CD4-positive, alpha-beta T cell treated with Interleukin-10 for 1 hour (primary cell): ENCODE data around the gene PEX11B.

Experiments
- DNase-seq: peaks from one replicate; pipeline ENCODE4 v3.0.0-alpha.2; 2020

The PEX11B gene

DNA sequence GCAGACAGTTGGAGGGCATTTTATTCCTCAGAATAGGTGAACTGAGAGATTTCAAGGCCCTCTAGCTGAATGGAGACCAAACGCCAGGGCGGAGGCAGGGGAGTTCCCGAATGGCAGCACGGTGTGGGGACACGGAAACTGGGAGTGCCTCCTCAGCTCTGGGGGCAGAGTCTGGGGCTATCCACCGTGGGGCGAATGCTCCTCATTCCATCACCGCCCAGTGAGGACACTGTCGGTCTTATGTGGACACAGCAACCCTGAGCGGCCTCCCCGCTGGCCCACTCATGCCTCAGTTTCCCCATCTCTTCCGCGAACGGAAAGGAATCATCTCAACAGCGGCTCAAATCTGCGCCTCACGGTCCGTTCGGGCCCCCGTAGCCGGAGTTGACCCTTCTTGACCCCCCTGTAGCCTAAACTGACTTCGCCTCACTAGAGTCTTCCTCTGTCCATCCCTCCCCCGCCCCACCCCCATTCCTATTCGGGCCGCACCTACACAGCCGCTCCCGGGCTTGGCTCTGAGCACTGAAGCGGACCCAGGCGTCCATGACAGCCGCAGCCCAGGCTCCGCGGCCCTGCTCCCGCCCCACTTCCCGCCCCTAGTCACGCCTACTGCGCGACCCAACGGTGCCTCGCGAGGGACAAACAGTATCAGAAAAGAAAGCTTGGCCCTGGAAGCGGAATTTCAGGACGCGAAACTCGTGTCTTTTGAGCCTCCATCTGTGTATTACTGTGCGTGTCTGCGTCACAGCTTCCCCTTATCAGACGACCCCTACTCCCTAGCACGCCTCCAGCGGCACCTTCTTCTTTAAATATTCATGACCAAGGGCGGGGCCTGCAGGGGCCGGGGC lies at the start of gene PEX11B:
PEX11B (minus strand) TSS at position 574 of the 848 bp plus-strand sequence; CDS start at position 545, 29 bp downstream.
- peak; percentile 95 for DNase-seq

GRCh38 chr1:145967288-145967687 lies 48.8 kb upstream of the PEX11B start:
- no peak for DNase-seq

GRCh38 chr1:145965119-145965744 lies 46.7 kb upstream of the PEX11B start:
- DNase-seq, result no peak

DNA sequence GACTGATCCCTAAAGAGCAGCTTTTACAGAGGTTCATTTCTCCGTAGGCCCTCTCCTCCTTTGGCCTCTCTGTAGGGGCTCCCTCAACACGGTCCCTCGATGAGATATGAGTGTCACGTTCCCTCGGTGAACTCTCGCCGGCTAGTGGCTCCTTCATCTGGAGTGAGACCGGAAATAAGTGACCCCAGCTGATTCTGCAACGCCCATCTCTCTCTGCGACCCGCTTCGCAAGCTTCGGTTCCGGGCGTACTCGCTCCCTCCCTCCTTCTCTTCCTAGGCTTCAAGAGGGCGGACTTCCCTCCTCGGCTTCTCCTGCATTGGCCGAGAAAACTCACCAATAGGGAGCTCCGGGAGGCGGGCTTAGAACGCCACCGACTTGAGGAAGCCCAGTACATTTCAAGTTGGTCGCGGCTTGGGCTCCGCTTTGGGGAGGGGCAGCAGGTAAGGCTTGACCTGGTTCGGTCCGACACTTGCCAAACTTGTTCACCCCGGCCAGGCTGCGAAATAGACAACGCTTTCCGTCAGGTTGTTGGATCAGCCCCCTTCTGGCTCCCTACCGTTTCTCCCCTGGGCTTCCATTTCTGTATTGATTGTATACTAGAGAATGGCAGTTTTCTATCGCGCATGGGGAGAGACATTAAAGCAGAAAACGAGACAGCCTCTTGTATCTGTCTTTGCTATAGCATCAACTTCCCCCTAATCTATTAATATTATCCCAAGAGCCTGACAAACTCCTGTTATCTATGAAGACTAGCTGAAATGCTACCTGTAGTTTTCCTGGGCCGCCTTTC lies 46.0 kb upstream of the PEX11B start, which contains the start of the genes ANKRD34A and POLR3GL:
ANKRD34A (minus strand) TSS at position 248 of the 791 bp plus-strand sequence. CDS start 2,816 bp downstream, outside the sequence.
POLR3GL (plus strand) TSS at position 363 of the 791 bp plus-strand sequence. CDS start 10,176 bp downstream, outside the sequence.
- DNase-seq, result peak; percentile 94

GRCh38 chr1:145963265-145964019 lies 44.9 kb upstream of the PEX11B start:
- DNase-seq, result no peak

- DNase-seq, result peak; percentile 51
These were observed 43.9 kb upstream of the PEX11B start for GRCh38 chr1:145962157-145963102.

DNA sequence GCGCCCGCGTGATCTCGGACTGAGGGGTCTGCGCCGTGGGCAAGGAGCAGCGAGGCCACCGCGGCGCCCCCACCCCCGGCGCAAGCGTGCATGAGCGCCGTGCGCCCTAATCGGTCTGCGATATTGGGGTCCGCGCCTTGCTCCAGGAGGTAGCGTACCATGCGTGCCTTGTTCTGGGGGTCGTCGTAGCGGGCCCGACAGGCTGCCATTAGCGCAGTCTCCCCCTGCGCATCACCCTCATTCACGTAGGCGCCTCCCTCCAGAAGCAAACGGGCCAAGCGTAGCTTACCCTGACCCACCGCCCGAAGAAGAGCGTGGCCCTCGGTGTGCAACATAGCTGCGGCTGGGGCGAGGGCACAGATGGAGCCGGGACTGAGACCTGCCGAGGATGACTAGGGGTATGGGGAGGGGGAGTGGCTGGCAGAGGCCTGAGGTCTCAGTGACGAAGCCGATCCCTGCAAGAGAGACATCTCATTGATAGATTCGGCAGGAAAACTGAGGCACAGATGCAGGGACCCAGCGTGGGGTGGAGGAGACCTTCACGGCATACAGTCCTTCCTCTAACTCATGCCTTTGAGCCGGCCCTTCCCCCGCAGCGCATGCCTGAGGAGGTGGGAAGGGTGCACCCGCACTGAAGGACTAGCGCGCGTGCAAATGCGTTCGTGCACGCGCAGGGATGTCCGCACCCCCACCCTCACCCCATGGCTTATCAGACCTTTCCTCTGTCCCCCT lies 43.1 kb upstream of the PEX11B start:
- peak; percentile 44 for DNase-seq

DNA sequence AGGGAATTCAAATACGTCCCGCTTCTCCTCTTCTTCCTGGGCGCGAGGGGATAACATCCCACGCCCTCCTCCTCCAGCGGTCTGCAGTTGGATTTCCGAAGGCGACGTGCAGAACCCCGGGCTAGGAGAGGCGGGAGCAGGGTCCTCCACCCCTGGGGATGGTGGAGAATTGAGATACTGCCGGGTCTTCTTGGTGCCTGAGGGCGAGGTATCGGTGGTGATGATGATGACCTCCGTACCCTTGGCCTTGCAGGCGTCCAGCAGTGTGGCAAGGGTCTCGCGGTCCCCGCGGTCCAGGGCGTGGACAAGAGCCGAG lies 42.5 kb upstream of the PEX11B start:
- no peak for DNase-seq

DNA sequence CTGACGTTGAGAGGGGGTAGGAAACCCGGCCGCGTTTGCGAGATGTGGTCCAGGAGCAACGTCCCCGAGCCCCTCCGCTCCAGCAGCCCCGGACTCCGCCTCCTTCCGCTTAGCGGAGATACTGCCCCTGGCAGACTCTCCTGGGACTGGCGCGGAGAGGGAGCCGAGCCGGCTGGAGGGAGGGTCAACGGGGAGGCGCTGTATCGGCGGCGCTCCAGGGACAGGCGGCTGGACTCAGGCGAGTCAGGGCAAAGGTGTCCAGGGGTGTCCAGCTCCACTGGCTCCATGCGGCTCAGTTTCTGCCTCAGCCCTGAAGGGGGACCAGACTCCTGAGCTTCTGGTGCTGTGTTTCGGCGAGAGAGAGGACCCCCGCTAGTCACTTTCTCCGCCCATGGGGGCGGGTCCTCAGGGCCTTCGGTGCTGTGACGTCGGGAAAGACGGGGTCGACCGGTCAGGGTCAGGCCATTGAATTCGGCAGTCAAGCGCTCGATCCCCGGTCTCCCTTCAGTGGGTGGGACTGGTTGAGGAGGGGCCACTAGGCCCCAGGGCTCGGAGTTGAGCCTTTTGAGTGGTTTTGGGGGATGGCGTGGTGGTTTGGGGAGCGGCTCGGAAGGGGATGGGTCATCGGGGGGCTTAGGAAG lies 42.1 kb upstream of the PEX11B start:
- peak; percentile 55 for DNase-seq

- no peak for DNase-seq
These were observed 41.5 kb upstream of the PEX11B start for GRCh38 chr1:145959957-145960467.

DNA sequence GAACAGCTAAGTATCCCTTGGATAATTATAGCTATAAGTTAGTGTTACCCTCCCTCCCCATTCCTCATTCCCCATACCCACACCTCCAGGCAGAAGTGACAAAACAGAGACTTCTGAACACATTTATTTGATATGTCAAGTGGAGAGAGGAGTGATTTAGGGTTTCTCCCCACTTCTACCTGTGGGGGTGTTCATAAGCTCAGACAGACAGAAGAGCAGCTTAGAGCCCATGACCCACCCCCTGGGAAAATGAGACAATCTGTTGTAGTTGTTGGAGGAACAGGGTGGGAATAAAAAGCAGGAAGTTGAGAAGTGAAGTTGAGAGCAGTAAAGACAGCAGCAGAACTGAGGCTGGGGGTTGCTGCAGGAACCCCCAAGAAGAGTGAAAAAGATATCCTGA lies 40.8 kb upstream of the PEX11B start:
- DNase-seq, result no peak

- DNase-seq, result no peak
These were observed 40.2 kb upstream of the PEX11B start for GRCh38 chr1:145958734-145959133.

- peak; percentile 95 for DNase-seq
These were observed 39.2 kb upstream of the PEX11B start, which contains the start of gene LIX1L for GRCh38 chr1:145957443-145958319. TSS of gene LIX1L (minus strand) at chr1:145958017. CDS start at chr1:145957927, 90 bp downstream.

DNA sequence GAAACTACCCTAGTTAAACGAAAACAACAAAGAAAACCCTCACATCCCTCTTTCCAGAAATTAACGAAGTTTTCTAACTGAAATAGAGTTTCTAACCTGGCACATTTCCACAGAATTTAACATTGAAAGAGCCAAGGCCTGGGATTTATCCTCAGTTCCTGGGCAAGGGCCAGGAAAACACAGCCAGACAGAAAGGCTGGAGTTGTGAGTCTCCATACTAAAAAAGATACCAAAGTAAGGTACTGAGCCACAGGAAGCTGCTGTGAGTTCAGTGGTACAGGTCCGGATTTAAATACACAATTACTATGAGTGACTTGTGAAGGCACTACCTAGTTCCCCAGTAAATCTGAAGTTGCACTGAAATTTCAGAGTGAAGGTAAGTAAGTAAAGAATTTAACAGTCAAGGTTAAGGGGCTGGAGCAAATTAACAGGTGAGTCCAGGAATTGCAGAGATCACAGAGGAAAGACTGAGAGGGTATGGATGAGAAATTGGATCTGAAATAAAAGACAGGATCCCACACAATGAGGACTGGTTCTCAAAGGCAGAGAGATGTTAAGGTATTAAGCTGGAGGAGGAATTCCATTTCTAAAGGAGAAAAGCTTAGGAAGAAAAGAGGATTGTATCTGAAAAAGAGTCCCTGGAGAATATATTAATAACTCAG lies 38.4 kb upstream of the PEX11B start:
- no peak for DNase-seq

GRCh38 chr1:145956361-145956760 lies 37.8 kb upstream of the PEX11B start:
- DNase-seq, result no peak

DNA sequence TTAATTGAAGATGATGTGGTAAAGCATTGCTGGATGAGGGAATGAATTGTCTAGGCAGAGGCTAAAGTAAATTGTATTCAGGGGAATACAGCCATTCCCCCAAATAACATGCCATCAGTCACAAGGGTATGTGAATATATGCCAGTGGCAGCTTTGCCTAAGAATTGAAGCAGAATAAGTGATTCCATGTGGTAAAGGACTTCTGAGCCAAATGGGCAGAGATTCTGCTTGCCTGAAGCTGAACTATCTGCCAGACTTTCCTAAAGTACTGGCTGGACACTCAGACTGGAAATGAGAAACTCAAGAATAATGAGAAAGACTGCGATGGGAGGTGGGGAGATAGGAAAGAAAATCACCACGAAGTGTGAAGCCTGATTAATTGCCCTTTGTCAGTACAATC lies 36.9 kb upstream of the PEX11B start:
- DNase-seq, result no peak

DNA sequence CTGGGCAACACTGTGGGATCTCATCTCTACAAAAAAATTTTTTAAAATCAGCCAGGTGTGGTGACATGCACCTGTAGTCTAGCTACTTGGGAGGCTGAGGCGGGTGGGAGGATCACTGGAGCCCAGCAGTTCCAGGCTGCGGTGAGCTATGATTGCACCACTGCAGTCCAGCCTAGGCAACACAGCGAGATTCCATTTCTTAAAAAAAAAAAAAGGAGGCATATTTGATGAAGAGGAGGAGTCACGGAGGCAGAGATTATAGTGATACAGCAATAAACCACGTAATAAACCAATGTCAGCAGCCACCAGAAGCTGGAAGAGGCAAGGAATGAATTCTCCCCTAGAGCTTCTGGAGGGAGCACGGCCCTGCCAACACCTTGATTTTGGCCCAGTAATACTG lies 35.3 kb upstream of the PEX11B start:
- no peak for DNase-seq

DNA sequence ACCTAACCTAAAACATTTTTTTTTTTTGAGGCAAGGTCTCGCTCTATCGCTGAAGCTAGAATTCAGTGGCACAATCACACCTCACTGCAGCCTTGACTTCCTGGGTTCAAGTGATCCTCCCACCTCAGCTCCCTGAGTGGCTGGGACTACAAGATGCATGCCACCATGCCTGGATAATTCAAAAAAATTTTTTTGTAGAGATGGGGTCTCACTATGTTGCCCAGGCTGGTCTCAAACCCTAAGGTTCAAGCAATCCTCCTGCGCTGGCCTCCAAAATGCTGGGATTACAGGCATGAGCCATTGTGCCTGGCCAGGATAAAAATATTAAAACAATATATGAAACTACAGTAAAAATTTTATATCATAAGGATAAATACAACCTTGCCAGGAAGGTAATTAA lies 34.4 kb upstream of the PEX11B start:
- DNase-seq, result no peak
